Coronary artery (tissue), 2 donors: ENCODE results near the gene MYO1G.
"Not testable (repeated sequence)": the region's sequence is repeated elsewhere in the genome, so short reads cannot be mapped to it uniquely, and the experiment has no call there.

Experiments
- DNase-seq: peaks from one replicate; pipeline ENCODE4 v3.0.0-alpha.2; 2017; ENCODE audit warnings: low spot score
- H3K27ac ChIP-seq, 2 donors: fragments of 200-600 bp; sonication (generic); one replicate each; pipeline ENCODE4 v1.5.1; 2016 to 2019
- H3K4me3 ChIP-seq: fragments of 200-600 bp; sonication (generic); 2 replicates; pipeline ENCODE4 v1.5.1; 2016; ENCODE audit warnings: mild to moderate bottlenecking, moderate library complexity
- CTCF ChIP-seq: fragments of 200-600 bp; sonication (generic); IDR thresholded peaks from one replicate; pipeline ENCODE4 v1.5.1; 2019; ENCODE audit warnings: antibody characterized with exemption

Gene MYO1G

GRCh38 chr7:44944821-44945220 lies 34.0 kb downstream of the MYO1G start:
- no peak overlapping the region for H3K4me3 ChIP-seq
- TF ChIP-seq CTCF, result no peak
- no peak for DNase-seq
- no peak overlapping the region for H3K27ac ChIP-seq

GRCh38 chr7:44943631-44944030 lies 35.2 kb downstream of the MYO1G start:
- Histone ChIP-seq H3K4me3 (no peak overlapping the region), H3K27ac (no peak overlapping the region)
- no peak for DNase-seq
- no peak for TF ChIP-seq CTCF

- TF ChIP-seq CTCF, result no peak
- Histone ChIP-seq H3K4me3 (no peak overlapping the region), H3K27ac (no peak overlapping the region)
- DNase-seq, result no peak
These were observed 41.4 kb downstream of the MYO1G start for GRCh38 chr7:44937426-44937825.

GRCh38 chr7:44936322-44936721 lies 42.5 kb downstream of the MYO1G start:
- TF ChIP-seq CTCF, result no peak
- Histone ChIP-seq H3K27ac (no peak overlapping the region), H3K4me3 (no peak overlapping the region)
- DNase-seq, result no peak

- DNase-seq, result no peak
- no peak for TF ChIP-seq CTCF
- no peak overlapping the region for H3K27ac ChIP-seq
- H3K4me3 ChIP-seq, result no peak overlapping the region
These were observed 43.2 kb downstream of the MYO1G start for GRCh38 chr7:44935583-44935982.

- no peak for TF ChIP-seq CTCF
These were observed 43.8 kb downstream of the MYO1G start for GRCh38 chr7:44935016-44935415.

GRCh38 chr7:44934510-44934909 lies 44.3 kb downstream of the MYO1G start:
- DNase-seq, H3K4me3 ChIP-seq: not testable (repeated sequence)

More at GRCh38 chr7:44935016-44935415, 43.8 kb downstream of the MYO1G start:
- no peak overlapping the region for H3K4me3 ChIP-seq
- DNase-seq, result no peak
- no peak overlapping the region for H3K27ac ChIP-seq

GRCh38 chr7:44930921-44931320 lies 47.9 kb downstream of the MYO1G start:
- TF ChIP-seq CTCF, result no peak
- no peak overlapping the region for H3K4me3 ChIP-seq
- DNase-seq, result no peak
- H3K27ac ChIP-seq, result no peak overlapping the region

More at GRCh38 chr7:44934510-44934909, 44.3 kb downstream of the MYO1G start:
- not testable (repeated sequence) for H3K27ac ChIP-seq
